H1 (cell line): Measurements from ENCODE around the gene FAM107A. TPM values are rescaled to one million over a fixed set of nuclear protein-coding genes. Genes with fewer than 3 reads are reported as not detected.

Source experiments
- CTBP2 ChIP-seq: IDR thresholded peaks from 2 replicates; pipeline ENCODE4 v1.7.0; 2011; ENCODE audit warnings: borderline replicate concordance, mild to moderate bottlenecking, moderate library complexity, mixed read lengths, low read length; ENCODE audit not compliant: insufficient read depth, insufficient read length
- EGR1 ChIP-seq: IDR thresholded peaks from 2 replicates; pipeline ENCODE4 v1.6.1; 2011; ENCODE audit warnings: low read depth, low read length, borderline replicate concordance
- NRF1 ChIP-seq: IDR thresholded peaks from 2 replicates; pipeline ENCODE4 v1.6.1; 2011; ENCODE audit warnings: mild to moderate bottlenecking, low read depth, low read length, improper control_type of control experiment
- RFX5 ChIP-seq: IDR thresholded peaks from 2 replicates; pipeline ENCODE4 v1.6.1; 2011; ENCODE audit warnings: low read depth, low read length, improper control_type of control experiment, borderline replicate concordance
- SIN3A ChIP-seq, 2 experiments: IDR thresholded peaks in 1 of 2; conservative IDR thresholded peaks in 1 of 2; 2 replicates each; pipeline ENCODE4 v1.6.1; 2011 to 2012; ENCODE audit warnings: low read length in 2 of 2, improper control_type of control experiment in 1 of 2, low read depth in 1 of 2, mild to moderate bottlenecking in 1 of 2
- polyA plus RNA-seq, 7 experiments: library from polyadenylated mRNA; depleted of rRNA in 3 of 7; stranded (reverse) in 5 of 7; unstranded in 2 of 7; fragments of >200 nt in 5 of 7; fragments of 200-250 nt in 2 of 7; gene quantifications; 1 replicate in 5 of 7; 2 replicates in 1 of 7; 4 replicates in 1 of 7; pipeline versions ENCODE4 v1.2.1 to v1.2.3, GENCODE V29; 2011 to 2013; ENCODE audit warnings: missing spikeins in 2 of 7, mixed read lengths in 2 of 7
- total RNA-seq: library from RNA; stranded (reverse); fragmentation: NEBNext Ultra II Directional; extraction: Animal tissue kit (Norgen Biotek cat#: 25700); gene quantifications from 2 replicates; pipeline ENCODE4 v1.2.1, GENCODE V29; 2021
- TF ChIP-seq, protein P1 (sequence below): IDR thresholded peaks from 2 replicates; pipeline ENCODE4 v1.6.1; 2012; ENCODE audit warnings: inconsistent platforms

The FAM107A gene
- total and polyA plus RNA-seq, 2 of the 8 experiments (the other 6 are each of a cell fraction or from before 2014, with no cell fraction given): 0.51 to 0.65 TPM

DNA sequence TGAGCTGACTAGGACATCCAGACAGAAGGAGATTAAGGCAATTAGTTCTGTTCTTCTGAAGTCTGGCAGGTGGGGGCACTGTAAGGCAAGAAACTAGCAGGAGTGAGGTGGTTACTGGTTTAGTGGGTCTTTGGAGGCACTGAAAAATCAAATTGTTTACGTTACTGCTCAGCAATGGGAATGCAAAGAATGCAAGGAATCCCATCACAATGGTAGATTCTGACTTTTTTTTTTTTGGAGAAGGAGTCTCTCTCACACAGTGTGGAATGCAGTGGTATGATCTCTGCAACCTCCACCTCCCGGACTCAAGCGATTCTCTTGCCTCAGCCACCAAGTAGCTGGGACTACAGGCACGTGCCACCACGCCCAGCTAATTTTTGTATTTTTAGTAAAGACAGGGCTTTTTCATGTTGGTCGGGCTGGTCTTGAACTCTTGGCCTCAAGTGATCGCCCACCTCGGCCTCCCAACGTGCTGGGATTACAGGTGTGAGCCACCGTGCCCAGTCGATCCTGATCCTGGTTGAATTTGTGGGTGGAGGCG is 16.4 kb downstream of the FAM107A start (continued):
- TF ChIP-seq RFX5 (no peak), CTBP2 (no peak), SIN3A (conservative IDR thresholded peaks at IDR 0.05 in 1 of 2, IDR thresholded peaks at IDR 0.05 in 1 of 2; ENCODE audit: low read depth in 1 of 2, low read length in 2 of 2) (no peak), EGR1 (peak; percentile 55; the same call in 1 of the 2 replicates), NRF1 (no peak)
- TF ChIP-seq, protein P1, sequence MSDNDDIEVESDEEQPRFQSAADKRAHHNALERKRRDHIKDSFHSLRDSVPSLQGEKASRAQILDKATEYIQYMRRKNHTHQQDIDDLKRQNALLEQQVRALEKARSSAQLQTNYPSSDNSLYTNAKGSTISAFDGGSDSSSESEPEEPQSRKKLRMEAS: peak; percentile 75
